K562 (cell line): ENCODE results near the gene BPTF. TPM values are rescaled to one million over a fixed set of nuclear protein-coding genes. Genes with fewer than 3 reads are reported as not detected.

ENCODE experiments used
- HDAC8 ChIP-seq: fragments of 450-650 bp; IDR thresholded peaks from 2 replicates; pipeline ENCODE4 v1.6.1; 2016; ENCODE audit warnings: mild to moderate bottlenecking, missing genetic modification characterization, moderate library complexity, missing compliant biosample characterization
- MGA ChIP-seq: fragments of 450-650 bp; IDR thresholded peaks from 2 replicates; pipeline ENCODE4 v1.6.1; 2016; ENCODE audit warnings: mild to moderate bottlenecking, moderate library complexity
- ZBTB8A ChIP-seq: fragments of 450-650 bp; IDR thresholded peaks from 2 replicates; pipeline ENCODE4 v1.6.1; 2018; ENCODE audit warnings: mild to moderate bottlenecking, moderate library complexity; ENCODE audit not compliant: partially characterized antibody
- polyA plus RNA-seq, 8 experiments: library from polyadenylated mRNA; depleted of rRNA in 4 of 8; stranded (reverse) in 5 of 8; unstranded in 3 of 8; fragments of >200 nt; fragmentation: Nextera tagmentation in 2 of 8; fragmentation: Illumina TruSeq in 1 of 8; extraction: Ambion mirVana in 2 of 8; extraction: Trizol in 1 of 8; gene quantifications; 2 replicates each; pipeline versions ENCODE4 v1.2.1 to v1.2.3, GENCODE V29; 2011 to 2014; ENCODE audit warnings: inconsistent platforms in 1 of 8, missing spikeins in 1 of 8
- total RNA-seq, 7 experiments: library from RNA; depleted of rRNA in 6 of 7; stranded (reverse); fragments of >200 nt in 6 of 7; fragmentation: Illumina TruSeq in 2 of 7; extraction: Trizol in 2 of 7; gene quantifications; 2 replicates each; pipeline versions ENCODE4 v1.2.1 to v1.2.3, GENCODE V29; 2011 to 2021; ENCODE audit warnings: low replicate concordance in 1 of 7
- TF ChIP-seq, protein P1 (sequence below): fragments of 450-650 bp; IDR thresholded peaks from 2 replicates; pipeline ENCODE4 v1.6.1; 2016; ENCODE audit warnings: borderline replicate concordance
- TF ChIP-seq, protein P2 (sequence below): sonication (generic); IDR thresholded peaks from 2 replicates; pipeline ENCODE4 v1.6.1; 2016

BPTF gene
- total and polyA plus RNA-seq, 9 of the 15 experiments (the other 6 are each of a cell fraction or from before 2014, with no cell fraction given), result 12.5 to 52.1 (median 26.9) TPM

- TF ChIP-seq, protein P1, sequence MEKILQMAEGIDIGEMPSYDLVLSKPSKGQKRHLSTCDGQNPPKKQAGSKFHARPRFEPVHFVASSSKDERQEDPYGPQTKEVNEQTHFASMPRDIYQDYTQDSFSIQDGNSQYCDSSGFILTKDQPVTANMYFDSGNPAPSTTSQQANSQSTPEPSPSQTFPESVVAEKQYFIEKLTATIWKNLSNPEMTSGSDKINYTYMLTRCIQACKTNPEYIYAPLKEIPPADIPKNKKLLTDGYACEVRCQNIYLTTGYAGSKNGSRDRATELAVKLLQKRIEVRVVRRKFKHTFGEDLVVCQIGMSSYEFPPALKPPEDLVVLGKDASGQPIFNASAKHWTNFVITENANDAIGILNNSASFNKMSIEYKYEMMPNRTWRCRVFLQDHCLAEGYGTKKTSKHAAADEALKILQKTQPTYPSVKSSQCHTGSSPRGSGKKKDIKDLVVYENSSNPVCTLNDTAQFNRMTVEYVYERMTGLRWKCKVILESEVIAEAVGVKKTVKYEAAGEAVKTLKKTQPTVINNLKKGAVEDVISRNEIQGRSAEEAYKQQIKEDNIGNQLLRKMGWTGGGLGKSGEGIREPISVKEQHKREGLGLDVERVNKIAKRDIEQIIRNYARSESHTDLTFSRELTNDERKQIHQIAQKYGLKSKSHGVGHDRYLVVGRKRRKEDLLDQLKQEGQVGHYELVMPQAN, result peak; percentile 54; the same call in 1 of the 2 replicates
- TF ChIP-seq HDAC8 (tag) (no peak), MGA (peak; percentile 95), ZBTB8A (no peak)
- TF ChIP-seq, protein P2, sequence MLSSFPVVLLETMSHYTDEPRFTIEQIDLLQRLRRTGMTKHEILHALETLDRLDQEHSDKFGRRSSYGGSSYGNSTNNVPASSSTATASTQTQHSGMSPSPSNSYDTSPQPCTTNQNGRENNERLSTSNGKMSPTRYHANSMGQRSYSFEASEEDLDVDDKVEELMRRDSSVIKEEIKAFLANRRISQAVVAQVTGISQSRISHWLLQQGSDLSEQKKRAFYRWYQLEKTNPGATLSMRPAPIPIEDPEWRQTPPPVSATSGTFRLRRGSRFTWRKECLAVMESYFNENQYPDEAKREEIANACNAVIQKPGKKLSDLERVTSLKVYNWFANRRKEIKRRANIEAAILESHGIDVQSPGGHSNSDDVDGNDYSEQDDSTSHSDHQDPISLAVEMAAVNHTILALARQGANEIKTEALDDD, result no peak
These were observed 168.7 kb downstream of the BPTF start (continued) for GRCh38 chr17:67993998-67994361.
